H9 (cell line): ENCODE data around the gene NRXN2. TPM values are rescaled to one million over a fixed set of nuclear protein-coding genes. Genes with fewer than 3 reads are reported as not detected.

Source experiments
- DNase-seq: peaks from one replicate; pipeline ENCODE4 v3.0.0-alpha.2; 2017
- H2AFZ ChIP-seq: one replicate; pipeline ENCODE4 v1.6.1; 2013; ENCODE audit warnings: mild to moderate bottlenecking, low read length, control low read depth, moderate library complexity
- H2AK5ac ChIP-seq: 2 replicates; pipeline ENCODE4 v1.6.1; 2013; ENCODE audit warnings: low read length, control low read depth, mixed read lengths; ENCODE audit not compliant: insufficient read length
- H2BK120ac ChIP-seq: one replicate; pipeline ENCODE4 v1.6.1; 2013; ENCODE audit warnings: low read depth, mild to moderate bottlenecking, low read length, control low read depth, inconsistent platforms; ENCODE audit not compliant: poor library complexity, severe bottlenecking
- H2BK12ac ChIP-seq: 2 replicates; pipeline ENCODE4 v1.6.1; 2013; ENCODE audit warnings: low read length, control low read depth, mixed read lengths, low read depth; ENCODE audit not compliant: insufficient read length
- H2BK15ac ChIP-seq: 2 replicates; pipeline ENCODE4 v1.6.1; 2013; ENCODE audit warnings: low read depth, low read length, control low read depth
- H2BK20ac ChIP-seq: one replicate; pipeline ENCODE4 v1.6.1; 2013; ENCODE audit warnings: low read depth, mild to moderate bottlenecking, low read length, control low read depth, inconsistent platforms; ENCODE audit not compliant: poor library complexity, severe bottlenecking
- H2BK5ac ChIP-seq: 2 replicates; pipeline ENCODE4 v1.6.1; 2013; ENCODE audit warnings: low read length, control low read depth, mixed read lengths; ENCODE audit not compliant: insufficient read length
- H3K14ac ChIP-seq: 2 replicates; pipeline ENCODE4 v1.6.1; 2013; ENCODE audit warnings: low read length, control low read depth; ENCODE audit not compliant: insufficient read depth
- H3K18ac ChIP-seq: 2 replicates; pipeline ENCODE4 v1.6.1; 2013; ENCODE audit warnings: low read depth, mild to moderate bottlenecking, mixed read lengths, low read length, control low read depth; ENCODE audit not compliant: insufficient read length
- H3K23ac ChIP-seq: 2 replicates; pipeline ENCODE4 v1.6.1; 2013; ENCODE audit warnings: low read length, control low read depth, mixed read lengths, low read depth; ENCODE audit not compliant: insufficient read length
- H3K23me2 ChIP-seq: 2 replicates; pipeline ENCODE4 v1.6.1; 2013; ENCODE audit warnings: low read depth, mild to moderate bottlenecking, mixed read lengths, low read length, control low read depth; ENCODE audit not compliant: insufficient read length, poor library complexity, severe bottlenecking
- H3K27ac ChIP-seq: 2 replicates; pipeline ENCODE4 v1.5.1; 2013; ENCODE audit warnings: low read length, control low read depth, mixed read lengths, low read depth; ENCODE audit not compliant: insufficient read length
- H3K27me3 ChIP-seq: 2 replicates; pipeline ENCODE4 v1.6.1; 2013; ENCODE audit warnings: low read length, control low read depth, inconsistent platforms; ENCODE audit not compliant: insufficient read depth
- H3K4ac ChIP-seq: 2 replicates; pipeline ENCODE4 v1.6.1; 2013; ENCODE audit warnings: low read depth, mild to moderate bottlenecking, control low read depth, inconsistent platforms, low read length, moderate library complexity
- H3K4me1 ChIP-seq: 2 replicates; pipeline ENCODE4 v1.6.1; 2013; ENCODE audit warnings: low read length, control low read depth, inconsistent platforms; ENCODE audit not compliant: insufficient read depth
- H3K4me2 ChIP-seq: 2 replicates; pipeline ENCODE4 v1.6.1; 2013; ENCODE audit warnings: low read length, control low read depth, mixed read lengths; ENCODE audit not compliant: insufficient read length, insufficient read depth
- H3K56ac ChIP-seq: 2 replicates; pipeline ENCODE4 v1.6.1; 2013; ENCODE audit warnings: low read depth, mild to moderate bottlenecking, mixed read lengths, low read length, control low read depth; ENCODE audit not compliant: insufficient read length
- H3K79me1 ChIP-seq: 2 replicates; pipeline ENCODE4 v1.6.1; 2013; ENCODE audit warnings: low read depth, mild to moderate bottlenecking, moderate library complexity, low read length, control low read depth, inconsistent platforms; ENCODE audit not compliant: insufficient read depth, poor library complexity, severe bottlenecking
- H3K79me2 ChIP-seq: 2 replicates; pipeline ENCODE4 v1.6.1; 2013; ENCODE audit warnings: low read length, control low read depth, inconsistent platforms; ENCODE audit not compliant: insufficient read depth
- H3K9ac ChIP-seq: 2 replicates; pipeline ENCODE4 v1.6.1; 2013; ENCODE audit warnings: low read length, control low read depth, mixed read lengths; ENCODE audit not compliant: insufficient read length; ENCODE audit errors: extremely low read depth
- H3K9me3 ChIP-seq: one replicate; pipeline ENCODE4 v1.6.1; 2013; ENCODE audit warnings: low read depth, low read length, inconsistent platforms; ENCODE audit not compliant: control insufficient read depth
- H3T11ph ChIP-seq: one replicate; pipeline ENCODE4 v1.6.1; 2013; ENCODE audit warnings: mild to moderate bottlenecking, low read length, control low read depth, inconsistent platforms
- H4K20me1 ChIP-seq: one replicate; pipeline ENCODE4 v1.6.1; 2013; ENCODE audit not compliant: control insufficient read depth, insufficient read length, insufficient read depth
- H4K5ac ChIP-seq: 2 replicates; pipeline ENCODE4 v1.6.1; 2013; ENCODE audit warnings: low read depth, mild to moderate bottlenecking, mixed read lengths, low read length, control low read depth; ENCODE audit not compliant: insufficient read length
- H4K8ac ChIP-seq: replicated peaks from 2 replicates; pipeline ENCODE4 v1.6.1; 2013; ENCODE audit warnings: low read length, control low read depth, mixed read lengths, low read depth; ENCODE audit not compliant: insufficient read length
- H4K91ac ChIP-seq: 2 replicates; pipeline ENCODE4 v1.6.1; 2013; ENCODE audit warnings: low read depth, mild to moderate bottlenecking, moderate library complexity, mixed read lengths, low read length, control low read depth; ENCODE audit not compliant: insufficient read length
- H3K27ac Mint-ChIP-seq, 3 experiments: 2 replicates in 2 of 3; 3 replicates in 1 of 3; pipeline ENCODE4 v1.8.0; 2020 to 2021; ENCODE audit warnings: mixed read lengths in 3 of 3, mild to moderate bottlenecking in 1 of 3, moderate library complexity in 1 of 3
- H3K27me3 Mint-ChIP-seq: 2 replicates; pipeline ENCODE4 v1.8.0; 2021; ENCODE audit warnings: low read depth, mild to moderate bottlenecking, moderate library complexity, mixed read lengths
- H3K36me3 Mint-ChIP-seq, 3 experiments: 2 replicates in 2 of 3; 3 replicates in 1 of 3; pipeline ENCODE4 v1.8.0; 2020 to 2021; ENCODE audit warnings: low read depth in 3 of 3, mixed read lengths in 3 of 3; ENCODE audit not compliant: insufficient read depth in 1 of 3
- H3K4me1 Mint-ChIP-seq, 2 experiments: 2 replicates each; pipeline ENCODE4 v1.8.0; 2020; ENCODE audit warnings: mixed read lengths in 2 of 2
- H3K4me3 Mint-ChIP-seq, 2 experiments: 2 replicates in 1 of 2; 3 replicates in 1 of 2; pipeline ENCODE4 v1.8.0; 2020 to 2021; ENCODE audit warnings: mild to moderate bottlenecking in 2 of 2, mixed read lengths in 2 of 2, moderate library complexity in 1 of 2
- H3K9me3 Mint-ChIP-seq, 2 experiments: 2 replicates in 1 of 2; 3 replicates in 1 of 2; pipeline ENCODE4 v1.8.0; 2020; ENCODE audit warnings: mild to moderate bottlenecking in 2 of 2, mixed read lengths in 2 of 2, moderate library complexity in 1 of 2
- WGBS: extraction: QIAGEN DNeasy Blood & Tissue Kit; methylation state at CpG from one replicate; pipeline ENCODE4 v1.1.7; 2013; ENCODE audit warnings: missing lambda C conversion rate, low lambda C conversion rate, mixed read lengths; ENCODE audit not compliant: insufficient read length; ENCODE audit errors: extremely low coverage; 5-methylcytosine and 5-hydroxymethylcytosine counted together
- total RNA-seq: library from RNA; stranded (reverse); gene quantifications from 2 replicates; pipeline ENCODE4 v1.2.1, GENCODE V29; 2021
- TF ChIP-seq, protein P1 (sequence below): fragments of 200-600 bp; sonication (generic); conservative IDR thresholded peaks from 3 replicates; pipeline ENCODE4 v1.8.0; 2021; ENCODE audit warnings: antibody characterized with exemption, mild to moderate bottlenecking

The NRXN2 gene
- total RNA-seq, 1 experiment from 2014 or later, result 3.9 TPM

DNA sequence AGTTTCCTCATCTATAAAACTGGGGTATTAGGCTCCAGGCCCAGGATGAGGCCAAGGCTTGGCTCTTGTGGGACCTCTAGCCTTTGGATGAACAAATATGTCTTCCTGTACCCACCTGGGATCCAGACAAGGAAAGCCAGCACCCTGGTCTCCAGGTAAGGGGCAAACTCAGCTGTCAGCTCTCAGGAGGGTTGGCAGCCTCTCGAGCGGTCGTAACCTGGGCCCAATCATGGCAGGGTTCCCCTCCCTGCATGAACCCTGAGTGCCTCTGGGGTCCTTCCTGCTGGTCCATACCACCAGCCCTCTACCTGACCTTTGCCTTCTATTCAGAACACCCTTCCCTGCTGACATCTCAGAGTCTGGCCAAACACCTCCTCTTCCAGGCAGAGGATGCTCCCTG, 112.4 kb downstream of the NRXN2 start:
- Histone ChIP-seq H3K27ac (no peak overlapping the region), H2BK5ac (no peak overlapping the region), H3K56ac (no peak overlapping the region), H3K9me3 (no peaks in the 10 kb centered on the region), H2BK12ac (no peak overlapping the region), H2BK120ac (no peak overlapping the region), H3K4ac (no peak overlapping the region), H3K79me1 (no peaks in the 10 kb centered on the region), H3K14ac (no peak overlapping the region; the same call in 1 of the 2 replicates), H3K4me2 (no peak overlapping the region), H3K27me3 (no peaks in the 10 kb centered on the region; the same call in 1 of the 2 replicates), H3T11ph (no peak overlapping the region), H4K5ac (no peak overlapping the region), H3K18ac (no peak overlapping the region), H4K20me1 (no peaks in the 10 kb centered on the region), H2BK20ac (no peak overlapping the region), H3K4me1 (no peaks in the 10 kb centered on the region), H3K79me2 (no peaks in the 10 kb centered on the region), H4K91ac (no peak overlapping the region), H2BK15ac (no peak overlapping the region), H3K23ac (no peak overlapping the region), H3K23me2 (no peaks in the 10 kb centered on the region), H3K9ac (no peak overlapping the region), H2AK5ac (no peak overlapping the region), H2AFZ (no peak overlapping the region), H4K8ac (no peak overlapping the region)
- Mint-ChIP-seq H3K36me3 (no peaks in the 10 kb centered on the region), H3K4me1 (peaks cover 0 to 27% of the 10 kb centered on the region in 2 experiments), H3K9me3 (no peaks in the 10 kb centered on the region), H3K27ac (no peak overlapping the region), H3K27me3 (peaks cover 16% of the 10 kb centered on the region), H3K4me3 (no peak overlapping the region; a peak in 1 of 5 replicates)
- TF ChIP-seq, protein P1, sequence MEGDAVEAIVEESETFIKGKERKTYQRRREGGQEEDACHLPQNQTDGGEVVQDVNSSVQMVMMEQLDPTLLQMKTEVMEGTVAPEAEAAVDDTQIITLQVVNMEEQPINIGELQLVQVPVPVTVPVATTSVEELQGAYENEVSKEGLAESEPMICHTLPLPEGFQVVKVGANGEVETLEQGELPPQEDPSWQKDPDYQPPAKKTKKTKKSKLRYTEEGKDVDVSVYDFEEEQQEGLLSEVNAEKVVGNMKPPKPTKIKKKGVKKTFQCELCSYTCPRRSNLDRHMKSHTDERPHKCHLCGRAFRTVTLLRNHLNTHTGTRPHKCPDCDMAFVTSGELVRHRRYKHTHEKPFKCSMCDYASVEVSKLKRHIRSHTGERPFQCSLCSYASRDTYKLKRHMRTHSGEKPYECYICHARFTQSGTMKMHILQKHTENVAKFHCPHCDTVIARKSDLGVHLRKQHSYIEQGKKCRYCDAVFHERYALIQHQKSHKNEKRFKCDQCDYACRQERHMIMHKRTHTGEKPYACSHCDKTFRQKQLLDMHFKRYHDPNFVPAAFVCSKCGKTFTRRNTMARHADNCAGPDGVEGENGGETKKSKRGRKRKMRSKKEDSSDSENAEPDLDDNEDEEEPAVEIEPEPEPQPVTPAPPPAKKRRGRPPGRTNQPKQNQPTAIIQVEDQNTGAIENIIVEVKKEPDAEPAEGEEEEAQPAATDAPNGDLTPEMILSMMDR, result no peak
- DNase-seq, result no peak
- no CpG with 5 or more reads among the region's 3 CpGs for WGBS
